HG02938 (cell line): ENCODE measurements around the gene ZBTB16.

Experiments used
- ATAC-seq: cut with Tn5 transposase; IDR thresholded peaks from one replicate; pipeline ENCODE4 v1.9.1; 2021; ENCODE audit warnings: mild to moderate bottlenecking, moderate library complexity; ENCODE audit not compliant: unreplicated experiment

Gene ZBTB16, protein sequence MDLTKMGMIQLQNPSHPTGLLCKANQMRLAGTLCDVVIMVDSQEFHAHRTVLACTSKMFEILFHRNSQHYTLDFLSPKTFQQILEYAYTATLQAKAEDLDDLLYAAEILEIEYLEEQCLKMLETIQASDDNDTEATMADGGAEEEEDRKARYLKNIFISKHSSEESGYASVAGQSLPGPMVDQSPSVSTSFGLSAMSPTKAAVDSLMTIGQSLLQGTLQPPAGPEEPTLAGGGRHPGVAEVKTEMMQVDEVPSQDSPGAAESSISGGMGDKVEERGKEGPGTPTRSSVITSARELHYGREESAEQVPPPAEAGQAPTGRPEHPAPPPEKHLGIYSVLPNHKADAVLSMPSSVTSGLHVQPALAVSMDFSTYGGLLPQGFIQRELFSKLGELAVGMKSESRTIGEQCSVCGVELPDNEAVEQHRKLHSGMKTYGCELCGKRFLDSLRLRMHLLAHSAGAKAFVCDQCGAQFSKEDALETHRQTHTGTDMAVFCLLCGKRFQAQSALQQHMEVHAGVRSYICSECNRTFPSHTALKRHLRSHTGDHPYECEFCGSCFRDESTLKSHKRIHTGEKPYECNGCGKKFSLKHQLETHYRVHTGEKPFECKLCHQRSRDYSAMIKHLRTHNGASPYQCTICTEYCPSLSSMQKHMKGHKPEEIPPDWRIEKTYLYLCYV

DNA sequence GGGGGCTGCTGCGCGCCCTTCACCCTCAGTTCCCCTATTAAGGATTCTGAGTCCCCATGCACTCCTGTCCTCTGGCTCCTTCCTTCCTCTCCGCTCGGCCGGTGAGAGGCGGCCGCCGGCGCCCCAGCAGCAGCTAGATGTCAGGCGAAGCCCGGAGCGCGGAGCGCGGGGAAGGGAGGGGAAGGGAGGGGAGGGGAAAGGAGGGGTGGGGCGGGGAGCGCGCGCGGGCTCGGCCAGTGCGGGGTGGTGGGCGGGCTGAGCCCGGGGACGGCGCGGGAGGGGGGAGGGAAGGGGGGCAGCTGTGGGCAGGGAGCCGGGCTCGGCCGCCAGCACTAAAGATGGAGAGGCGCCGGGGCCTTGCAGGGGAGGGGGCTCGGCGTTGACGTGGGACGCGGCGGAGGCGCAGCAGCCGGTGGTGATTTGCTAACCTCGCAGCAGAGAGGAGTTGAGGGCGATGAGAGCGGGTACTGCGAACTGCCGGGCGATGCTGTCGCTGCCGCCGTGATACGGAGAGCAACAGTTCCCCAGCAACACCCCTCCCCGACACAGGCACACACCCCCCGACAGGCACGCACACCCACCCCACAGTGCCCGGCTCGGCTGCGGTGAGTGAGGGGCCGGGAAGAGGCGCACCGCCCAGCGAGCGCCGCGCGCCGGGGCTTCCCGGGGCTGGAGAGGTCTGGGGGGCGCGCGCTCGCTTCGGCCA, at the start of gene ZBTB16:
ZBTB16 (plus strand) TSS at position 434 of the 706 bp plus-strand sequence. CDS start 3,590 bp downstream, outside the sequence.
- no peak for ATAC-seq

DNA sequence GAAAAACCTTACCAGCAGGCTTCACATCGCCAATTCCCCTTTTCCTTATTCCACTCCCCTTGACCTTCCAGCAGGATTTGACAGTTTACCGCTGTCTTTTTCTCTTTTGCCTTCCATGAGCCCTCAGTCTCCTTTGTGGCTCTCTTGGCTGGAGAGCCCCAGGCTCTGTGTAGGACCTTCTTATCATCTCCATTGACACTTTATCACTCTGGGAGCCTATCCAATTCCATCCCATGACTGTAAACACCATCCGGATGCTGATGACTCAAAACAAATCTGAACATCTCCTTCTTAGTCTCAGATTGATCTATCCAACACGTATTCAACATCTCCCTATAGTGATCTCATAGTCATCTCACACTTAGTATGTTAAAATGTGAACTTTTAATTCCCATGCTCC, 48.6 kb upstream of the ZBTB16 start:
- no peak for ATAC-seq

DNA sequence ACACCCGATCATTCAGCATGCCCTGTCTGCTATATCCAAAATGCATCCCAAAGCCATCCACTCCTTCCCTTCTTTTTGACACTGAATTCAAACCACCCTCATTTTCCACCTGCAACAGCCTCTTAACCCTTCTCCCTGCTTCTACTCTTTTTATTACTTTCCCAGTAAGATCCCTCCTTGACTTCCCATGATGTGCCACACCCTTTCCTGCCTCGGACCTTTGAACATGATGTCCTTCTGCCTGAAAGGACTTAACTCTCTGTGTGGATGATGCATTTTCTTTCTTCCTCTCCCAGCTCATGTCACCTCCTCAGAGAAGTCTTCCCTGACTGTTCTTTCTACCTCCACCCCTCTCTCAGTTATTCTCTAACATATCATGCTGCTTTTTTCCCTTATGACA, 48.1 kb upstream of the ZBTB16 start:
- ATAC-seq, result no peak

DNA sequence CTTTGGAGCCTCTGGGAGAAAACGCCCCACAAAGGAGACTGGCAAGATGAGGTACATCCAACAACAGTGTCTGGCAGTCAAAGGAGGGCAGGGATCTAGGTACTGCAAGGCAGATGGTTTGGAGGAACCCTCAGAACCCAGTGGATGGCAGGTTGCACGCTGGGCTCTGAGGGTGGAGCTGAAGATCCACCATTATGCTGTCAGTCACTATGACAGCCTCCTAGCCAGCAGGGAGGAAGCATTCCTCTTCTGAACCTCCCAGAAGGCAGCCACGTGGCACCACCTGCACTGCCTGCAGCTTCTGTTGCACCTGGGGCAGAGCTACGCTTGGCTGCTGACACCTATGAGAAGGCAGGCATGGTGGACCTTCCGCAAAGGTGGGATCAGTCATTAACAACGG, 44.4 kb upstream of the ZBTB16 start:
- ATAC-seq, result no peak

DNA sequence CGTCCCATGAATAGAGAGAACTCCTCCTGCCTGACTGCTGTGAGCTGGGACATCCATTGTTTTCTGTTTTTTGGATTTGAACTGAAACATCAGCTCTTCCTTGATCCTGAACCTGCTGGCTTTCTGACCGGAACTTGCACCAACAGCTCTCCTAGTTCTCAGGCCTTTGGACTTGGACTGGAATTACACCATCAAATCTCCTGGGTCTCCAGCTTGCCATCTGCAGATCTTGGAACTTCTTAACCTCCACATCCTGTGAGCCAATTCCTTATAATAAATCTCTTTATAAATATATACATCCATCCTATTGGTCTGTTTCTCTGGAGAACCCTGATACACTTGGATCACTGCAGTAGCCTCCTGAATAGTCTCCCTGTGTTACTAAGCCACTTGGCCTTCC, 42.5 kb upstream of the ZBTB16 start:
- no peak for ATAC-seq

DNA sequence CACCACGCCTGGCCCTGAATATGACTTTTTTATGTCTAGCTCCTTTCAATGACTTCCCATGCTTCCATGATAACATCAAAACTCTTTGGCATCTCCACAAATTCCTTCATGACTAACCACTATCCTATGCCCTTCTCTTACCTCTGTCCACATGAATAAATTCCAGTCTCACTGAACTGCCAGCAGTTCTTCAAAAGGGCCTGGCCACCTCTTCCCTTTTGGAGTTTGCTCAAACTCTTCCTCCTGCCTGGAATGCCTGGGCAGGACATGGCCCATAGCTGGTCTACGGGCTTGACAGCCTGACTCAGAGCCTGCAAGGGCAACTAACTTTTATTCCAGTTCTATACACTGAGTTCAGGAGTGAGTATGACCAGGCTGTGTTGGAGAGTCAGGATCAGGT, 41.8 kb upstream of the ZBTB16 start:
- no peak for ATAC-seq

DNA sequence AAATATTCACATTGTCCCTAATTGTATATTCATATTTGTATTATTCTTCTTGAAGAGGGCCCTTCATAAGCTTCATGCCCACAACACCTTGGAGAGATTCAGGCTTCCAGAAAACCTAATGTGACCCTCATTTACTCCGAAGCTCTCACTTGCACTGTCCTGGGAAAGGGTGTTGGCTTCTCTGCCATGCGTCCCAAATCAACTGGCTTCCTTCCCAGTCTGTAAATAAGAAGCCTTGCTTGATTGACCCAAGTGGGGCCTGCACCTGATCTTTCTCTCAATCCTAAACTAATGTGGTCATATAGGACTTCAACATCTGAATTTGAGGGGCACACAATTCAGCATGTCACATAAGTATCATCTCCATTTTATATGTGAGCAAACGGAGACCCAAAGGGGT, 40.5 kb upstream of the ZBTB16 start:
- ATAC-seq, result no peak

DNA sequence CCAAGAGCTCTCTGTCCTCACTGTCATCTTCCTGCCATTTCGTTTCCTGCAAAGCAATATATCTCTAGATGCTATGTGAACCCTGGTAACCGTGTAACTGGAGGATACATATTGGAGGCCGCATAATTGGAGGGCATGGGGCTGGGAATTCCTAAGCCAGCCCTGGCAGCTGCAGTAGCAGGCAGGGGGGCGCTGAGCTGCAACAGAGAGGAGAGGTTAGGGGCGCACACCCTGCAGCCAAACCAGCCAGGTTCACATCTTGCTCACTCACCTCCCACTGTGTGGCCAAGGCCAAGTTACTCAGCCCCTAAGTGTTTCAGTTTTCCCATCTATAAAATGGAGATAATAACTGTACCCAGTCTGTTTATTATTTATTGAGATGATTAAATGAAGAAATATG, 39.9 kb upstream of the ZBTB16 start:
- ATAC-seq, result no peak

DNA sequence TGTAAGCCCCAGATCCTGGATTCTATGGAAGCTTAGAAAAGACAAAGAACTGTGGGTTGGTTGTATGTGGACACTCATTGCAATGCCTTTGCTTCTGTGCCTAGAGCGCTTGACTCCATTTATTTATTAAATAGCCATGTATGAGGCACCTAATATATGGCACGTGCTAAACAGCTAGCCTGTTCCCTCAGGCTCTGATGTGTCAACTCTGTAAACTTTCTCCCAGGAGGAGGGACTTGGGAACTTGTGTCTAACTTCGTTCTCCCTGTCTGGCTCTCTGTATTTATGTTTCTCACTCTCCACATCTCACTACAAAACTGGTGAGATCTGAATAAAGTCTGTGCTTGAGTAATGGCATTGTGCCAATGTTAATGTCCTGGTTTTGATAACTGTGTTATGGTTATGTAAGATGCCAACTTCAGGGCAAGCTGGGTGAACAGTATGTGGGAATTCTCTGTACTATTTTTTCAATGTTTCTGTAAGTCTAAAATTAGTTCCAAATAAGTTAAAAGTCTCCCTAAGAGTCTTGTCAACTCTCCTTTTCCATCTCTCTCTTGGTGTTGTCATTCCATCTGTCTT, 34.1 kb upstream of the ZBTB16 start:
- no peak for ATAC-seq

DNA sequence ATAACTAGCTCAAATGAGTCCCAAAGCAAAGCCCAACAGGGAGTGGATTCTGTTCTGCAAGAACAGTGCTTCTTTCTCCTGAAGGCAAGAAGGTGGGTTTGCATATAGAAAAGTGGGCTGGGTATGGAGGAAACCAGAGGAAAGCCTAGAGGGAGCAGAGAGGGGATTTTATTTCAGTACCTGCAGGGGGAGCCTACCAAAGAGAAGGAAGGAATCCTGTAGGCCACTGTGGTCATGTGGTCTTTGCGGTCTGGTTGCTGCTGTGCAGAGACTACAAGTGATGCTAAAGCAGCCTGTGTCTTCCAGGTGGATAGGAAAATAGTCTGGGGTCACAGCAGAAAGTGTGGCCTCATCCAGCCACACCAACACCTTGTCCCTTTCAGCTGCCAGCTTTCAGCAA, 33.2 kb upstream of the ZBTB16 start:
- no peak for ATAC-seq

DNA sequence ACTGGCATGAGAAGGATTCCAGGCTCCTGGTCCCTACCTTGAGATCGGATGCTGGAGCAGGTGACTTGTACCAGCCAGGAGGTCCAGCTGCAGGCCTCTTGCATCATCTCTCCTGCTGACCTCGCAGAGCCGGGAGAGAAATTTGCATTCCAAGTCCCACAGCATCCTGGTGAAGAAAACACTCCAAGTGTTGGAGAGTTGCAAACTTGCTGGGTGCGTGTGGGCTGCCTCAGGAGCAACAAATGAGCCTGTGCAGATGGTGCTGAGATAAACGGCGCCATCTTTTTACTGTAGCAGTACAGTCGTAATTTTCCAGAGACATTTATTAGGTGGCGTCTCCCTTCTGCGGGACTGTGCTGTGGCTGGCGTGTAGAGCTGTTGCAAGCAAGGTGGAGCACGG, 32.1 kb upstream of the ZBTB16 start:
- no peak for ATAC-seq

DNA sequence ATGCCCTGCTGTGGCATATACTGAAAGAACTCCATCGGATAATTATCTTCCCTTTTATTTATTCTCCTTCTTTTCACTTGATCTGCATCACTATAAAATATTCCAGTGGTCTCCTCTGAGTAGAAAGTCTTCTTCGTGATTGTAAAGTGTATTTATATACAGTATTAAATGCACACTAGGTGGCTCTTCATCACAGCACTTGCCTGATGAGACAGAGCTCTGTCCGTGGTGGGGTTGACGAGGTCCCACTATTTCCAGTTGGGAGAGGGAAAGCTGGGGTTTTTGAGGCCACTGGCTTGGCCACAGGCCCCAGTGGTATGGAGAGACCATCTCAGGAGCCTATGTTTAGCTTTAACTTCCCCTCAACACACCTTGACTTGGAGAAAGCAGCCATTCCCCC, 31.6 kb upstream of the ZBTB16 start:
- no peak for ATAC-seq

DNA sequence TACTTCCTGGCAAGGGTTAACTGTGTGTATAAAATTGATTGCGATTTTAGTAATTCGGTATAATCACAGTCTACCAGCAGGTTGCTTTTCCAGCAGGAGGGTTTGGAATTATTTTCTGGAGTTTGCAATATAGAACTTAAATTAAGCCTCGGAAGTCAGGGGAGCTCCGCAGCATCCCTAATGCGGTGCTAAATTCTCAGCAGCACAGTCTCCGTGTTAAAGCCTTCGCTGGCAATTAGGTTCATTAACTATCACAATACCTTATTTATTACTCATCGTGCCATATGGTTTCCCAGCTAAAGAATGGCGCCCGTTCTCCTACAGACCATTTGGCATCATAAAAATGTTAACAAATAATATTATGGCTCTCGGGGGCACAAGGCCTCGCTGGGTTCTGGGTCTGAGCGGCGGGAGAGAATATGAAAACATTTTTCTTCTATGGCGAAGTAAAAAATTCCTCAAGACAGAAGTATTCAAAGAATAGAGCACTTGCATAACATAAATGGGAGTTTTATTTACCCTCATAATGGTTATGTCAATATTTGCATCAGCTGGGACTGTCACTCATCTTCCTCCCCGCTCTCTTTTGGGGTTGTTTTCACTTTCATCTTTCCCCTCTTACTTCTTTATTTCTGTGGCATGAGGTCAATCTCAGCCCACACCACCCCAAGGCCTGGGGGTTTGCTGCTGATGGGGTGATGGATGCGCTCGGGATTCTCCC, 28.1 kb upstream of the ZBTB16 start:
- no peak for ATAC-seq

DNA sequence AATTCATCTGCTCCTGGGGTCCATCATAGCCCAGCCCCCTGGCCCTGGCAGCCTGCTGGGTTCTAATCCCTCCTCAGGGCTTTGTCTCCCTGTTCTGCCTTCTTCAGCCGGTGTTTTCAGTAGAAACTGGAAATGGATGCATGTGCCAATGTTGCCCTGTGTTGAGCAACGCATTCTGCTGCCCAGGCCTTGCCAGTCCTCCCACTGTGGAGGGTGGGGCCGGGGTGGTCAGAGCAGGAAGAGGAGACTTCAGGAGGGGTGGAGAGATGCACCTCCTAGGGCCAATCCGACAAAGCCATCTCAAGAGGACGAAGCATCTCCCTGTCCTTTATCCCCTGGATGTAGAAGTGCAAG, 27.6 kb upstream of the ZBTB16 start:
- no peak for ATAC-seq

DNA sequence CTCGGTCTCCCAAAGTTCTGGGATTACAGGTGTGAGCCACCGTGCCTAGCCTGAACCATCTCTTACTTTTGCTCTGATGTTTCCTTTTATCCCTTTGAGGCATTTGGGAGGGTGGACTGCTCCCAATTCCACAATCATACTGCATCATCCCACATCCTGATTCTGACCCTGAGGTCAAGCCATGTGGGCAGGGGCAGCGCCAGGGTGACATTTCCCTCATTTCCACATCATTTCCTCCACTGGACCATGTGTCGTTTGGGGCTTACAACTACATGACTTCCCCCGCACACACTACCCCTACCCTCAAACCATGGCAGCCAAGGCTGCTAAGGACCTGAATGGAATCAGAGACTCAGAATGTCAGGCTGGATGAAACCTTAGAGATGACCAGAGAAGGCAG, 26.4 kb upstream of the ZBTB16 start:
- ATAC-seq, result no peak

DNA sequence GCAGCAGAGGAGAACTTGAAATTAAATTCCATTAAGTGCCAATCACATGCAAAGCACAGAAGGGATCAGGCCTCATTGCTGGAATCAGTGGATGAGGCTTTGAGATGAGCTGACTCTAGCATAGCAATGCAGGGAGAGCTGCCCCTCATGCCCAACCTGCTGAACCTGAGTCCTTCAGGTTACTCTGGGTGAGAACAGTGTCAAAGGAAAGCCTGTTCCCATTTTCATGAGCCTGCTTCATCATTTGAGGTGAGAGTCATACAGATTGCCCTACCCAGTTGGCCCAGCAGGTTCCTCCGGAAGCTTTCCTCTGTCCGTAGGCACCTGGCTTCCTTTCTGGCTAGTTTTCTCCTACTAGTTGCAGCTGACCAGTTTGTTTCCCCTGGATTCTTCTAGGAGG, 25.9 kb upstream of the ZBTB16 start:
- no peak for ATAC-seq

DNA sequence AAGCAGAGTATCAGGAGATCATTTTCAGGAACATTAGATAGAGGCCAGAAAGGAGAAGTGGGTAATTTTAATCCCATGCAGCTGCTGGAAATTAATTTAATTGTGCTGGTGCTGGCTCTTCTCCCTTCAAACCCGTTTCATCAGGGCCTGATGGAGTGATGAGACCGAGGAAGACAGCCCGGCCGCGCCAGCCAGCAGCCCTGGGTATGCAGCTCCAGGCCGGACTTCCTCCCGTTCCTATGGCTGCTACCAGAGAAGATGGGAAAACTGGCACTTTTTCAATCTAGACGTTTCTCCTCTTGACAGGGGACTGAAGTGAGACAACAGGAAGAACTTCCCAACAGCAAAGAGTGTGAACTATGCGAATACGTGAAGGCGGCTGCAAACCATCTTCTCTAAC, 24.6 kb upstream of the ZBTB16 start:
- no peak for ATAC-seq

DNA sequence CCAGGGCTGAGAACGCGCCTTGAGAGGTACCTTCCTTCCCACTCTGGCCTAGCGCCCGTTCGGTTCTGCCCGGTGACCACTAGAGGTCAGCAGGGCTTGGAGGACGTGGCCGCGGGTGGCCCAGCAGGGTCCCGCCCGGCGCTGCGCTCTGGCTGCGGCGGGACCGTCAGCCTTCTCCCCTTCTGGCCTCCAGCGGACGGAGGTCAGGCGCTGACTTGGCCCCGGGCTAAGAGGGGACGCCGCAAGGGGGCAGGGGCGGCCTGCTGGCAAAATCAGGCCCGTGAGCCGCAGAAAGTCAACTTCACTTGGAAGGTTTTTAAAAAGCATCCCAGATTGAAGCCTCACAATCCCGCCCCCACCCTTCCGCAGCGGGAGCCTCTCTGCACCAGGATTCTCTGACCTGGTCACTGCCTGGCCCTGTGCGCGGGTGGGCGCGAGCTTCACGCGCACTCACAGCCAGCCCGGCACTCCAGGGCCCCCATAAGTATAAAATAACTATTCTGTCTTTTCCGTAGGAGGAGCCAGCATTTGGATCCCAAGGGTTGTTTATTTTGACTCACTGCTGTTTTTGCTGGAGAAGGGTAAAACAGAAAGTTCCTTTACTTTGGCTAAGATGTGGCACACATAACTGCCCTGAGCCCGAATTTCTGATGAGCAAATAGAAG, 23.2 kb upstream of the ZBTB16 start:
- ATAC-seq, result no peak

DNA sequence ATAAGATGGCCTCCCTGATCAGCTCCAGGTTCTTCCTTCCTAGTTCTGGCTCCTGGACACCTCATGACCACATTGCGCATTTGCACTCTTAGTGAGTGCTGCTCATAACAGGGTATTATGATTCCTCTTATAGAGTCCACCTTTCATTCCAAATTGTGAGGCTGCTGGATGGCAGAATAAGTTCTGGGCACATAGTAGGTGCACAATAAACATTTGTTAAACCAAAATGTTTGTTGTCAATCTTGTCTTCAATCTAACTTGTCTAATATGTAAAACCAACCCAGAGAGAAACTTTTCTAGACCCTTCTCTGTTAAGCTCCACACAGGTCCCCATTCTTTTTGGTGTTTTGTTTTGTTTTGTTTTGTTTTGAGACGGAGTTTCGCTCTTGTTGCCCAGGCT, 22.6 kb upstream of the ZBTB16 start:
- no peak for ATAC-seq

DNA sequence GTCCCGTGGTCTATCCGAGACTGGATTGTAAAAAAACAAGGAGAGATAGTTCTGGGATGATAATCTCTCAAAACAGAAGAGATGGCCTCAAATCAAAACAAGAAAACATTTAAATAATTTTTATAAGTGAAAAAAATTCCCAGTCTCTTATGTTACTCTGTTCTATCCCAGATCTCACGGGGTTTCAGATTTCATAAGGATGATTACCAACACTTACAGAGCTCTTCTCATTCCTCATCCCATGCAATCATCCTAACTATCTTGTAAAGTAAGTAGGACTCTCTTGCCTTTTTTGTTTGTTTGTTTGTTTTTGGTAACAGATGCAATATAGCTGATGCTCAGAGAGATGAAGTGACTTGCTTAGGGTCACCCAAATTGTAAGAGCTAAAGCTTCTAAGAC, 20.0 kb upstream of the ZBTB16 start:
- no peak for ATAC-seq
